GM12865 (cell line): Measurements from ENCODE around the gene TMEM213.
A peak's percentile ranks its signal among the peaks of the same experiment; 100 is the strongest.

Source experiments
- DNase-seq: peaks from one replicate; pipeline ENCODE4 v3.0.0; 2010; ENCODE audit warnings: low read depth
- H3K4me3 ChIP-seq: 2 replicates; pipeline ENCODE4 v1.5.1; 2011; ENCODE audit warnings: mild to moderate bottlenecking, low read depth, low read length, control low read depth
- TF ChIP-seq, protein P1 (sequence below): IDR thresholded peaks from 2 replicates; pipeline ENCODE4 v1.5.1; 2011; ENCODE audit warnings: low read length, control low read depth, low read depth, inconsistent platforms; ENCODE audit not compliant: insufficient read depth; ENCODE audit errors: missing control alignments

TMEM213 gene

DNA sequence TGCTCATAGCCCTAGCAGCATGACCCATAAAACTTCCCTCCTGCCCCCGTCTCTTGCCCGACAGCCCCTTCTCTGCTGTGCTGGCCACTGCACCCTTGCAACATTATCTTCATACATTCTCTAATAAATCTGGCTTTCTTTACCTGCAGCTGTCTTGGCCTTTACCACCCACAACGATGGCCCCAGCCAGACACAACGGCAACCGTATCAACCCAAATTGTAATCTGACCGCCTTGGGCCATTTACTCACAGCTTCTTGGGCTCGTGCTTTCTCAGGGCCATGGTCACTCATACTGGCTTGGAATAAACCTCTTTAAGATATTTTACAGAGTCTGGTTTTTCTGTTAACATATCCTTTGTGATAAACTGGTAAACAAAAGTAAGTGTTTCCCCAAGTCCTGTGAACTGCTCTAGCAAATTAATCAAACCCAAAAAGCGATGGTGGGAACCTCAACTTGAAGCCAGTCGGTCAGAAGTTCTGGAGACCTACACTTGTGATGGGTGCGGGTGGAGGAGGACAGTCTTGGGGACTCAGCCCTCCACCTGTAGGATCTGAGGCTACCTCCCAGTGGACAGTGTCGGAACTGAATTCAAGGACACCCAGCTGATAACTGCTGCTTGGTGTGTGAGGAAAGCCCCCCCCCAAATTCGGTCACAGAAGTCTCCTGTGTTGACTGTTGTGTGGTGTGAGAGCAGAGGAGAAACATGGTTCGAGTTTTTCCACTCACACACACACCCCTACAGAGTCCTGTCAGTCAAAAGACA, 87.8 kb downstream of the TMEM213 start:
- H3K4me3 ChIP-seq = no peak overlapping the region
- DNase-seq = peak; percentile 12
- TF ChIP-seq, protein P1, sequence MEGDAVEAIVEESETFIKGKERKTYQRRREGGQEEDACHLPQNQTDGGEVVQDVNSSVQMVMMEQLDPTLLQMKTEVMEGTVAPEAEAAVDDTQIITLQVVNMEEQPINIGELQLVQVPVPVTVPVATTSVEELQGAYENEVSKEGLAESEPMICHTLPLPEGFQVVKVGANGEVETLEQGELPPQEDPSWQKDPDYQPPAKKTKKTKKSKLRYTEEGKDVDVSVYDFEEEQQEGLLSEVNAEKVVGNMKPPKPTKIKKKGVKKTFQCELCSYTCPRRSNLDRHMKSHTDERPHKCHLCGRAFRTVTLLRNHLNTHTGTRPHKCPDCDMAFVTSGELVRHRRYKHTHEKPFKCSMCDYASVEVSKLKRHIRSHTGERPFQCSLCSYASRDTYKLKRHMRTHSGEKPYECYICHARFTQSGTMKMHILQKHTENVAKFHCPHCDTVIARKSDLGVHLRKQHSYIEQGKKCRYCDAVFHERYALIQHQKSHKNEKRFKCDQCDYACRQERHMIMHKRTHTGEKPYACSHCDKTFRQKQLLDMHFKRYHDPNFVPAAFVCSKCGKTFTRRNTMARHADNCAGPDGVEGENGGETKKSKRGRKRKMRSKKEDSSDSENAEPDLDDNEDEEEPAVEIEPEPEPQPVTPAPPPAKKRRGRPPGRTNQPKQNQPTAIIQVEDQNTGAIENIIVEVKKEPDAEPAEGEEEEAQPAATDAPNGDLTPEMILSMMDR = peak; percentile 10

DNA sequence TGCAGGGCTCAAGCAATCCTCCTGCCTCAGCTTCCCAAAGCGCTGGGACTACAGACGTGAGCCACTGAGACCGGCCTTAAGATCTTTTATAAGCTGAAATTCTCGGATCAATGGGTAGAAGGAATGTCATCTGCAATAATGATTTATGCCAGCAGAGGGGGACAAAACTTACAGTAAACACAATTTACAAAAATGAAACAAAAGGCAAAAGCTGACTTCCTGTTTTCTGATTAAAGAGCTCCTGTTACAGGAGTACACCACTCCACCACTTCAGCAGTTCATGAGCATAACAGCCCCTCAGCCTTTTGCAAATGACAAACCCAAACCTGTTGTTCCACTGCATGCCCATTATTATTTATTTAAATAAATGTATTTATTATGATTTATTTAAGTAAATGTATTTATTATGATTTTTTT, 88.7 kb downstream of the TMEM213 start:
- DNase-seq = peak; percentile 83
- no peak overlapping the region for H3K4me3 ChIP-seq

DNA sequence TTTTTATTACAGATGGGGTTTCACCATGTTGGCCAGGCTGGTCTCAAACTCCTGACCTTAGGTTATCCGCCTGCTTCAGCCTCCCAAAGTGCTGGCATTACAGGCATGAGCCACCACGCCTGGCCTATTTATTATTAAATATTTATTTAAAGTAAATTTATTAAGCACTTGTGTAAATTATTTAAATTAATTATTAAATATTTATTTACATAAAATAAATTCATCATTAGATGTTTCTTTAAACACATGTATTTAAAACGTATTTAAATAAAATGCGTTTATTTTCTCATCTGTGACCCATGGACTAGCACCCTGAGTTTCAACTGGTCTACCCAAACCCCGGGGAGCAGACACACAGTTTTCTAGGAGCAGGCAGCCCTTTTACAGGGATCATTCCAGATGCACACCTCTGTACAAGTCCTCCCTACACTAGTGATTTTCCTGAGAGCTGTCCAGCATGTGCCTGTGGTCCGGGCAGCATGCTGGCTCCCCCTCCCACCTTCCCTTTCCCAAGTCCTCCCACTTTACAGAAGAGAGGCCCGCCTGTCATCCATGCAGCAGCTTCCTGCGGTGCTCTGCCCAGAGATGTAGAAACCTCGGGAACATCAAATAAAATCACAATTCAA, 89.4 kb downstream of the TMEM213 start:
- TF ChIP-seq, protein P1 = no peak
- DNase-seq = no peak
- H3K4me3 ChIP-seq = no peak overlapping the region

More for the DNA sequence above, 88.7 kb downstream of the TMEM213 start:
- TF ChIP-seq, protein P1 = peak; percentile 55
